Measurements from ENCODE around the gene TRAP1.

TRAP1 gene

DNA sequence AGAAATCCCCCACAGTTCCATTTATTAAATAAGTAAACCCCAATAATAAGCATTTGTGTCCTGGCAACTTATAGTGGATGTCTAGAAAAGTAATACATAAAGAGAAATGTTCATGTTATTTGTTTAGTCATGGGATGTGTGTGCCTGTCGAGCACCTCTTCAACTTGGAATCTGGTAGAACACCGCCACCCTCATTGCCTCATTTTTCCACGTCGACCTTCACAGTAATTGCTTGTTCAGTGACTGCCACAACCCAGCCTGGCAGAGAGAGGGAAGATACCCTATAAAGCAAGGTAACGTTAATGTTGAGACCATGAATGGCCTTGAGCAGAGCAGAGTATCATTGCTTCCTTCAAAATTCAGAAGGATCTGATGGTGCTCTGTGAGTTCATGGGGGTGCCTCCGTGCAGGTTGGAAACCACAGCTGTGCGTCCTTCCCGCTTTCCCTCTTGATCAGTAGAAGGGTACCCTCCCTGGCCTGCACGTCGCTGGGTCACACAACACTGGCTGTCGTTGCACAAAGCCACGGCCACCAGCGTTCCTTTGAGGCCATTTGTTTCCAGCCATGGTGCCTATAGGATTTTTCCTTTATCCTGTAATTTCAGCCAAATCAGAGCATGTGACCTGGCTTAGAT is 66.6 kb downstream of the TRAP1 start:
- H3K4me1 Mint-ChIP-seq = peaks cover 6% of the 10 kb centered on the region
- ATAC-seq (ENCODE audit: low read depth) (no peak), DNase-seq (ENCODE audit: low spot score in 2 of 2) (no peak)
- no peak overlapping the region for H3K27ac Mint-ChIP-seq
- H3K36me3 Mint-ChIP-seq = peaks cover 6% of the 10 kb centered on the region
- no peaks in the 10 kb centered on the region for H3K27me3 Mint-ChIP-seq
- H3K9me3 Mint-ChIP-seq = no peaks in the 10 kb centered on the region
- no peak overlapping the region for H3K4me3 Mint-ChIP-seq

DNA sequence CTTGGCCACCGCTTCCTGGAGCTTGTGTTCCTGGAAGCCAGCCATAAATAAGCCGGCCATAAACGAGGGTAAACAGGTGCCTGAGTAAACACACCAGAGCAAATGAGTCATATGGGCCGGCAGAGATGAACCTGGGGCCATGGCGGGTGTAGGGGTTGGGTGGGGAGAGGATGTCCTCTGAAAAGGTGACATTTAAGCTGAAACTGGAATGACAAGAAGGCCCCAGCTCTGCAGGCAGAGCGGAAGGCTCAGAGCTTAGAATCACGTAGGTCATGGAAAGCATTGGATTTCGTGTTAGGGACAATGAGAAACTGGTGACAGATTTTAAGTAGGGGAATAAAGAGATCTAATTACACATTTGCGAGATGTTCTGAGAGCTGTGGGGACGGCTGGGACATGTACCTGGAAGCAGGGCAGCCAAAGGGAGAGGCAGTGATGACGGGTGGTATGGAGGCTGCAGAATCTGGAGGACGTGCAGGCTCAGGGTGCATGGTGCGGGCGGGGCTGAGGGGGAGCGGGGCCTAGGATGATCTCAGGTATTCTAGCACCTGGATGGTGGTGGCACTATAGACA is 70.9 kb downstream of the TRAP1 start:
- ATAC-seq (ENCODE audit: low read depth) = no peak
- Mint-ChIP-seq H3K9me3 (no peaks in the 10 kb centered on the region), H3K27me3 (no peaks in the 10 kb centered on the region), H3K4me3 (no peak overlapping the region), H3K36me3 (peaks cover 6% of the 10 kb centered on the region), H3K27ac (peak overlapping the region; percentile 50), H3K4me1 (peaks cover 3% of the 10 kb centered on the region)
- no peak for DNase-seq (ENCODE audit: low spot score in 2 of 2)

DNA sequence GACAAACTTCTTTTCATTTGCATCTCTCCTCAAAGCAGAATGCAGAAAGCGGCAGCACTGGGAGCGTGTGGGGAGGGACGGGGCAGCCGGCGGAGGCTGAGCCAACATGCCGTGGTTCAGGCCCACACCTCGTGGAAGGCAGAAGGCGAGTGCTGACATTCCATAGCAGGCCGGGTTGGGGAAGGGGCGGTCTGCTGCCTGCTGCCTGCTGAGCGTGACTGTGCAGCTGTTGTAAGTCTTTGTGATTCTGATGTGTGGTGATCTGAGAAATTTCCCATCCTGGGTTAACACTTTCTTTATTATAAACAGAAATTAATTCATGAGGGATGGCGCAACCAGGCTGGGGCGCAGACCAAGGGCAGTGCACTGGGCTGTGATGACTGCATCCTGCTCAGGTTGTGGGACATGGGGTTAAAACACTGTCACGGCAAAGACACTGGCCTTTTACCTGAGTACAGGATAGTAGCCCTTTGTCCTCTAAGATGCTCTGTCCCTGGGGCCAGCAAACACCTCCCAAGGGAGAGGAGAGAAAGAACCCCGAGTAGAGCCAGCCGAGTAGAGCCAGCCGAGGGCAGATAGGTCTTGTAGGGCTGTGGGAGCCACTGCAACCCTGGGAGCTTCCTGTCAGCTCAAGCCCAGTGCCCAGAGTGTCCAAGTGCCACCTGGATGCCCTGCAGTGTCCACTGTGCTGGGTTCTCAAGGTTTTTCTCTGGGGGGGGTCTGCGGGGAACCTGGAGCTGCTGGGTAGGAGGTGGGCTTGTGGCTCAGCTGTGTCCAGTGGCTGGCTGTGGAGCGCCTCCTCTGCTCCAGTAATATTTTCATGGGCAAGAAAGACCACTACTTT is 71.6 kb downstream of the TRAP1 start:
- Mint-ChIP-seq H3K4me3 (no peak overlapping the region), H3K4me1 (peaks cover 3% of the 10 kb centered on the region), H3K36me3 (peaks cover 6% of the 10 kb centered on the region), H3K27me3 (no peaks in the 10 kb centered on the region), H3K9me3 (no peaks in the 10 kb centered on the region), H3K27ac (peak overlapping the region; percentile 50)
- ATAC-seq (ENCODE audit: low read depth) (no peak), DNase-seq (ENCODE audit: low spot score in 2 of 2) (no peak)

- no peak overlapping the region for H3K4me3 Mint-ChIP-seq
- ATAC-seq (ENCODE audit: low read depth) = no peak
- no peaks in the 10 kb centered on the region for H3K27me3 Mint-ChIP-seq
- peaks cover 6% of the 10 kb centered on the region for H3K4me1 Mint-ChIP-seq
- no peaks in the 10 kb centered on the region for H3K9me3 Mint-ChIP-seq
- peaks cover 9% of the 10 kb centered on the region for H3K36me3 Mint-ChIP-seq
- no peak for DNase-seq (ENCODE audit: low spot score in 2 of 2)
- no peak overlapping the region for H3K27ac Mint-ChIP-seq
Observed at GRCh38 chr16:3645108-3645503, 72.2 kb downstream of the TRAP1 start.

DNA sequence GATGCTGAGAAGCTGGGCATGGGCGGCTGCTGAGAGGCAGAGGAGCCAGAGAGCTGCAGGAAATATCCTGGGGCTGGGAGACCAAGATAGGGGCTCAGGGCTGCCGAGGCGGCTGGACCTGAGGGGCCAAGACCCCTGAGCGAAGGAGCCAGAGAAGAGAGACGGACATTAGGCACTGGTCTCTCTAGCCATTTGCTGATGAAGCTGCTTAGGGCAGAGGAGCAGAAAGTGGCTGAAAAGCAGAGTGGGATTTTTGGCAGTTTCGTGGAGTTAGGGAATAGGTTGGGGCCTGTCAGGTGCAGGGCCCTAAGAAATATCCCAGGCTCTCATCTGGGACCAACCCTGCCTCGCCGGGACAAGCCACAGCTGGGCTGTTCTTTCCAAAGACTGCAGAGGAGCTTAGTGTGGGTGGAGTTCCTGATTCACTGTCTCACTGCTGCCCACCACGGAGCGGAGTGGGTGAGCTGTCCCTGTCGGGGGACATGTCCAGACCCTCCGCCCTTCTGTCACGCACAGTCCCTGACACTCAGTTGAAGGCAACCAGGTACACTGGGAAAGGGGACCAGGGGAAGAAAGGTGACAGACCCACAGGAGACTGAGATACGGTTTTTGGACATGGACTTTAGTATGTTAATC is 74.1 kb downstream of the TRAP1 start:
- ATAC-seq (ENCODE audit: low read depth) (no peak), DNase-seq (ENCODE audit: low spot score in 2 of 2) (no peak)
- no peak overlapping the region for H3K4me3 Mint-ChIP-seq
- H3K9me3 Mint-ChIP-seq = no peaks in the 10 kb centered on the region
- H3K4me1 Mint-ChIP-seq = peaks cover 9% of the 10 kb centered on the region
- no peak overlapping the region for H3K27ac Mint-ChIP-seq
- no peaks in the 10 kb centered on the region for H3K27me3 Mint-ChIP-seq
- H3K36me3 Mint-ChIP-seq = peaks cover 11% of the 10 kb centered on the region

- Mint-ChIP-seq H3K4me1 (peaks cover 14% of the 10 kb centered on the region), H3K9me3 (no peaks in the 10 kb centered on the region), H3K27ac (peak overlapping the region; percentile 20), H3K36me3 (peaks cover 11% of the 10 kb centered on the region), H3K27me3 (no peaks in the 10 kb centered on the region), H3K4me3 (no peak overlapping the region)
- no peak for DNase-seq (ENCODE audit: low spot score in 2 of 2)
- no peak for ATAC-seq (ENCODE audit: low read depth)
Observed at GRCh38 chr16:3642397-3643094, 74.8 kb downstream of the TRAP1 start.

DNA sequence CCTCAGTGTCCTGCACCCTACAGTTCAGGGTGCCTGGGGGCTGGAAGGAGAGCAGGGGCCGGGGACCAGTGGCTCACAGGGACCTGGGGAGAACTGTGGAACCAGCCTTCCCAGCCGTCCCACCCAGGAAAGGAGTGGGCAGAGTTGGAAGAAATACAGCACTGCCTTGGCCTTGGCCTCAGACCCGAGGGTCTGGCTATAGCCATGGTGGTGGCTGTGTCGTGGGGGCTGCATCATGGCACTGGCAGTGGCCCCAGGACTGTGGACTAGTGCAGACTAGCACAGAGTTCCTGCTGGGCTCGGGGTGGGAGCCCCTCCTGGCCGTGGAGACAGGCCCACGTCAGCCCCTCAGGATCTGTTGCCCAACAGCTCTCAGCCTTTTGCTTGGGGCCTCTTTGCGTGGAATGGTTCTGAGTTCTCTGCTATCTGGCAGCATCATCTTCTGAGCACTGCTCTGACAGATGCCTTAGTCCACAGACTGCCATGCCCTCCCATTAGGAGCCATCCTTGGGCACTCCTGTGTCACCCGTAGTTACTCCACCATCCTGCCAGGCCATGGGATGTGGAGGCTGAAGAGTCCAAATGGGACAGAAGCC is 75.4 kb downstream of the TRAP1 start:
- Mint-ChIP-seq H3K36me3 (peaks cover 11% of the 10 kb centered on the region), H3K4me1 (peaks cover 19% of the 10 kb centered on the region), H3K27me3 (no peaks in the 10 kb centered on the region), H3K4me3 (no peak overlapping the region), H3K27ac (peak overlapping the region; percentile 20), H3K9me3 (no peaks in the 10 kb centered on the region)
- no peak for DNase-seq (ENCODE audit: low spot score in 2 of 2)
- ATAC-seq (ENCODE audit: low read depth) = no peak

GRCh38 chr16:3640632-3641501 is 76.5 kb downstream of the TRAP1 start:
- no peak overlapping the region for H3K27ac Mint-ChIP-seq
- DNase-seq (ENCODE audit: low spot score in 2 of 2) = no peak
- peaks cover 10% of the 10 kb centered on the region for H3K36me3 Mint-ChIP-seq

DNA sequence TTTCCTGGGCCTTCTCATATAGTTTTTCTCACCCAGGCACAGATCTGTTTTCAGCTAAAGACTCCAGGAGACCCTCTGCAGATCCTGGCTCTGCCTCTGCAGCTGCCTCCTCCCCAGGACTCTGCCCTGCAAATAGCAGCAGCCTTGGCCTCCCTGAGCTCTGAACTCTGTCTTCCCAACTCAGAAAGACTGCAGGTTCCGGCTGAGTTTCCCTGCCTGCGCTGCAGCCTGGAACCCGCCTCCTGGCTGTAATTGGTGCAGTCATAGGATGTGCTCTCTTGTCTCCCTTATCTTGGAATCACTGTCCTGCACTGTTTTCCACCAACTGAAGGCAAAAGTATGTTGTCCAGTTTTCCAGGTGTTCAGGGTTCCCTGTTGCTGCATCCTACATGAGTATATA is 77.1 kb downstream of the TRAP1 start:
- peaks cover 21% of the 10 kb centered on the region for H3K4me1 Mint-ChIP-seq
- no peak overlapping the region for H3K27ac Mint-ChIP-seq
- H3K27me3 Mint-ChIP-seq = no peaks in the 10 kb centered on the region
- no peak for ATAC-seq (ENCODE audit: low read depth)
- H3K36me3 Mint-ChIP-seq = peaks cover 13% of the 10 kb centered on the region
- no peak overlapping the region for H3K4me3 Mint-ChIP-seq
- DNase-seq (ENCODE audit: low spot score in 2 of 2) = no peak
- H3K9me3 Mint-ChIP-seq = no peaks in the 10 kb centered on the region

More at GRCh38 chr16:3640632-3641501, 76.5 kb downstream of the TRAP1 start:
- H3K4me1 Mint-ChIP-seq = peaks cover 19% of the 10 kb centered on the region
- ATAC-seq (ENCODE audit: low read depth) = no peak
- H3K9me3 Mint-ChIP-seq = no peaks in the 10 kb centered on the region
- H3K4me3 Mint-ChIP-seq = no peak overlapping the region
- H3K27me3 Mint-ChIP-seq = no peaks in the 10 kb centered on the region

- Mint-ChIP-seq H3K4me3 (no peak overlapping the region), H3K27ac (no peak overlapping the region), H3K9me3 (no peaks in the 10 kb centered on the region), H3K36me3 (peaks cover 13% of the 10 kb centered on the region), H3K4me1 (peaks cover 21% of the 10 kb centered on the region), H3K27me3 (no peaks in the 10 kb centered on the region)
- ATAC-seq (ENCODE audit: low read depth) (no peak), DNase-seq (ENCODE audit: low spot score in 2 of 2) (no peak)
Observed at GRCh38 chr16:3638916-3639644, 78.2 kb downstream of the TRAP1 start.

DNA sequence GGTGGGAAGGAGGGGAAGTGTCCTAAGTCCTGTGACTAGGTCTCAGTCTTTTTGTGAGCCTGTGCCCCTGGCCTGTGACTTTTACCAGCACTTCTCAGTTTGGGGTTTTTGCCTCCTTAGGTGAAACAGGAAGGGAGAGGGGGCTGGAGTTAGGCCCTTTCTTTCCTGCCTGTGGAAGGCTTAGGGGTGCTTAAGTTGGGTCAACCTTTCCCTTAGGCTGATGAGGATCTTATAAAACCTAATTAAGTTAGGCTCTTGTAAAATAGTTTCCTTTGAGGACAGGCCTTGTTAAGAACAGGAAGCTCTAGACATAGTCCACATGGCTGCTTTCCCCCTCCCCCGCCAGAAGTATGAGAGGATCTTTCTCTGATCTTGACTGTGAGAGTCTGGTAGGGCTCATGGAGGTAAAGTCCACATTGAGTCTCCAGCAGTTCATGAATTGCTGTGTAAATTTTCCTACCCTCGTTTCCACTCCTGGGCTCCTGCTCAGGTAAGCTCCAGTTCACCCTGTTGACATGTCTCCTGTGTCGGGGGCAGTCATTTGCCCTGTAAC is 79.9 kb downstream of the TRAP1 start:
- H3K27me3 Mint-ChIP-seq = no peaks in the 10 kb centered on the region
- DNase-seq (ENCODE audit: low spot score in 2 of 2) (no peak), ATAC-seq (ENCODE audit: low read depth) (peak; percentile 71)
- H3K4me3 Mint-ChIP-seq = no peak overlapping the region
- no peaks in the 10 kb centered on the region for H3K9me3 Mint-ChIP-seq
- peaks cover 21% of the 10 kb centered on the region for H3K4me1 Mint-ChIP-seq
- peak overlapping the region; percentile 47 for H3K27ac Mint-ChIP-seq
- peaks cover 10% of the 10 kb centered on the region for H3K36me3 Mint-ChIP-seq

All from memory B cell (primary cell).